NCI-H748 (cell line): Measurements from ENCODE around the gene NIPAL3.
"Not testable (repeated sequence)": the region's sequence is repeated elsewhere in the genome, so short reads cannot be mapped to it uniquely, and the experiment has no call there.

ENCODE experiments used
- DNase-seq: peaks from one replicate; lab custom pipeline; 2025; ENCODE audit not compliant: unreplicated experiment; lab: John Stamatoyannopoulos, UW

NIPAL3 gene

DNA sequence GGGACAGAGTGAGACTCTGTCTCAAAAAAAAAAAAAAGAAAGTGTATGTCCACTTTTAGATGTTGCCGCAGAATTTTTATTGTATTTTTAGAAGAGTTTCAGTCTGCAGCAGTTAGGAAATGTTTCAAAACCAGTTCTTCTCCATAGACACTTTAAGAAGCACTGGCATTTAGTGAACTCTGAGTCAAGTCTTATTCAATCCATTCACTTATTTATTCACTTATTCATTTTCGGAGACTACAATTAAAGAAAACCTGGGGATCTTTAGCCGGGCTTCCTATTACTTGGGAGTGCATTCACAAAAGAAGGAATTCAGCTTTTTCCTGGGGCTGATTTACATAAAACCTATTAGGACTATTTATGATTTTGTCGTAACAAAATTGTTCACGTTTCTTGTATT is 99.3 kb downstream of the NIPAL3 start:
- no peak for DNase-seq

DNA sequence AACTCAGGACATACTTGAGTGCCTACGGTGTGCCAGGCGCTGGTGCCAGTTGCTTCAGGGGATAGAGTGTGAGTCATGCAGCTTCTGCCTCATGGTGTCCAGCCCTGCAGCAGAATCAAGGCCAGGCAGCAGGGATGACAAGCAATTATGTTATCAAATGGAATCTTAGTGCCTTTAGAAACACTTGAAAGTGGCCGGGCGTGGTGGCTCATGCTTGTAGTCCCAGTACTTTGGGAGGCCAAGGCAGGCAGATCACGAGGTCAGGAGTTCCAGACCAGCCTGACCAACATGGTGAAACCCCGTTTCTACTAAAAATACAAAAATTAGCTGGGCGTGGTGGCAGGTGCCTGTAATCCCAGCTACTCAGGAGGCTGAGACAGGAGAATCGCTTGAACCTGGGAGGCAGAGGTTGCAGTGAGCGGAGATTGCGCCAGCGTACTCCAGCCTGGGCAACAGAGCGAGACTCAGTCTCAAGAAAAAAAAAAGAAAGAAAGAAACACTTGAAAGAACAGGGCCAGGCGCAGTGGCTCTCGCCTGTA is 100.1 kb downstream of the NIPAL3 start:
- DNase-seq: not testable (repeated sequence)

DNA sequence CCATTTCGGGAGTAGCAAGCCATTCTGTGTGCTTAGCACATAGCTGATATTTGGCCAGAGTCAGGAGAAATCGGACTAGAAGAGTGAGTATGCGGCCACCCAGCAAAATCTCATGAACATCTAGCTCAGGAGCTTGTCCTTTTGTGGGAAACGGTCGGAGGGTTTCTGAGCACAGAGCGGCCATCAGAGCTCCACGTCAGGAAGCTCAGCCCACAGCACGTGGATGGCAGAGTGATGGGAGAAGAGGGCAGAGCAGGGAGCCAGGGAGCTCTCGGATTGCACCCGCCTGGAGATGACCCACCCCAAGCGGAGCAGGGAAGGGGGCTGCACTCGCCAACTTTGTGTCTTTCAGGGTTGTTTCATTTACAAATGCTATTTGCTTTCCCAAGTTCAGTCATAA is 100.9 kb downstream of the NIPAL3 start:
- no peak for DNase-seq

DNA sequence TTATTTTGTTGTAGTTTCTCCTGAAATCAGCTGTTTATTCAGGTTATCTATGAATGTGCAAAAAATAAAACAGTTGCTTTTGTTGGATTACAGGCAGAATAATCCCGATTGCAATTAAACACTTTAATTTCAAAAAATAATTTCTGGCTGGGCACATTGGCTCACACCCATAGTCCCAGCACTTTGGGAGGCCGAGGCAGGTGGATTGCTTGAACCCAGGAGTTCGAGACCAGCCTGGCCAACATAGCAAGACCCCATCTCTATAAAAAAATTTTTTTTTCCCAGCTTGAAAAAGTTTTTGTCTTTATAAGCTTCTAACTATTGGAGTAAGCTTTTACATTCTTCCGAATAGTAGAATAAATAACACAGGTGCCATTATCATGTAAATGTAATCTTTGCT is 102.3 kb downstream of the NIPAL3 start:
- no peak for DNase-seq

DNA sequence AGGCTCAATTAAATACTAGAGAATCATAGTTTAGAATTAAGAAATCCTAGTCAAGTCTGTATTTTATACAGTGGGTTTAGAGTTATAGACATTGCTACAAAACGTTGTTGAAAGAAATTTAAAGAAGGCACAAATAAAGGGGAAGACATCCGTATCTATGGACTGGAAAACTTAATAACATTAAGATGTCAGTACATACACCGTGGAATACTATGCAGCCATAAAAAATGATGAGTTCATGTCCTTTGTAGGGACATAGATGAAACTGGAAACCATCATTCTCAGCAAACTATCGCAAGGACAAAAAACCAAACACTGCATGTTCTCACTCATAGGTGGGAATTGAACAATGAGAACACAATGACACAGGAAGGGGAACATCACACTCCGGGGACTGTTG is 104.7 kb downstream of the NIPAL3 start:
- DNase-seq: not testable (repeated sequence)
